Left renal pelvis (tissue), 4 donors: Measurements from ENCODE around the gene SSH3. TPM values are rescaled to one million over a fixed set of nuclear protein-coding genes. Genes with fewer than 3 reads are reported as not detected.

Source experiments
- DNase-seq, 4 donors: peaks; one replicate each; pipeline ENCODE4 v3.0.0-alpha.2; 2013; ENCODE audit warnings: low read depth in 4 of 4, low spot score in 3 of 4
- polyA plus RNA-seq, 4 donors: library from polyadenylated mRNA; unstranded; fragments of 120-200 nt; gene quantifications; one replicate each; pipeline ENCODE4 v1.2.1, GENCODE V29; 2013; ENCODE audit not compliant: insufficient read length in 4 of 4

SSH3 gene
- polyA plus RNA-seq, 4 donors, result 16.6 to 37.2 (median 24.5) TPM

DNA sequence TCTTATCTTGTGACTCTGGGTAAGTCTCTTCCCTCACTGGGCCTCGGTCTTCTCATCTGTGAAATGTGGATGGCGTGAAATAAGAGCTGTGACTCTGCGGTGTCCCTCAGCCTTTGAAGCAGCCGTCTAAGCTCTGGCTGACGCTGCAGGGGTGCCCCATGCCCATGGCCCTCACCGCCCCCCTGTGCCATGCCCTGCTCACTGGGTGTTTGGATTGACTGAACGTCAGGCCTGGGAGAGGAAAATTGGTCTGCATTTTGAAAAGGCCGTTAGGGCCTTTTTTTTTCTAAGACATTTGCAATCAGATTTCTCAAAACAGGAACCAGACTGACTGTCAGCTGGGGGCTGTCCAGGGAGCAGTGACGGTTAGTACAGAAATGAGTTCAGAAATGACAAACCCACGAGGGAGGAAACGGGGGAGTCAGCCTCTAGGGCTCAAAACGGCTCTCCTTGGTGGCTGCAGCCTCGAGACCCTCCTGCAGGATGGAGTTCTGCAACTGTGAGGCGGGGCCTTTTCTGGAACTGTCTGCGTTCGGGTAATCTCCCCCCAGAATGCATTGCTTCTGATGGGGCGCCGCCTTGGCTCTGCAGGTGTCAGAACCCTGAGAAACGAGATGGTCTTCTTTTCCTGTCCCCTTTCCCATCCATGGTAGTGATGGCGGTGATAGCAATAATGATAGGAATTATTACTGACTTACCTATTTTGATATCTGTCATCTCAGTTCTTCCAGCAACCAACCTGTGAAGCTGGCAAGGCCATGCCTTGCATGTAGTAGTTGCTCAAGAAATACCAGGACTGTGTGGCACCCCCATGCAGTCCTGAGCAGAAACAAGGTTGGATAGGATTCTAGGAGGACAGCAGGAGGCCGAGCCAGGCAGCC is 35.0 kb upstream of the SSH3 start:
- DNase-seq, result no peak

DNA sequence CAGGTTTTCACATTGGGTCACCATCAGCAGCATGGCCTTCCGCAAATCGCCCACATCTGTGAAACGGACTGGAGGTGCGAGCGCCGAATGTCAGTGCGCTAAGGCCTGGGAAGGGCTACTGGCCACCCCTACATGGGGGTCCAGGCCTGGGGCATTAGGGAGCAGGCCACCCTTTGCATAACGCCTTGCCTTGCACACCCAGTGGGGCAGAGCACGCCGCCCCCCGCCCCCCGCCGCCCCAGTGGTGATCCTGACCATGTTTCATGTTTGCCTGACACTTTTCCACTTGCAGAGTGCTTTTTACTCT is 34.4 kb upstream of the SSH3 start:
- DNase-seq, result no peak

DNA sequence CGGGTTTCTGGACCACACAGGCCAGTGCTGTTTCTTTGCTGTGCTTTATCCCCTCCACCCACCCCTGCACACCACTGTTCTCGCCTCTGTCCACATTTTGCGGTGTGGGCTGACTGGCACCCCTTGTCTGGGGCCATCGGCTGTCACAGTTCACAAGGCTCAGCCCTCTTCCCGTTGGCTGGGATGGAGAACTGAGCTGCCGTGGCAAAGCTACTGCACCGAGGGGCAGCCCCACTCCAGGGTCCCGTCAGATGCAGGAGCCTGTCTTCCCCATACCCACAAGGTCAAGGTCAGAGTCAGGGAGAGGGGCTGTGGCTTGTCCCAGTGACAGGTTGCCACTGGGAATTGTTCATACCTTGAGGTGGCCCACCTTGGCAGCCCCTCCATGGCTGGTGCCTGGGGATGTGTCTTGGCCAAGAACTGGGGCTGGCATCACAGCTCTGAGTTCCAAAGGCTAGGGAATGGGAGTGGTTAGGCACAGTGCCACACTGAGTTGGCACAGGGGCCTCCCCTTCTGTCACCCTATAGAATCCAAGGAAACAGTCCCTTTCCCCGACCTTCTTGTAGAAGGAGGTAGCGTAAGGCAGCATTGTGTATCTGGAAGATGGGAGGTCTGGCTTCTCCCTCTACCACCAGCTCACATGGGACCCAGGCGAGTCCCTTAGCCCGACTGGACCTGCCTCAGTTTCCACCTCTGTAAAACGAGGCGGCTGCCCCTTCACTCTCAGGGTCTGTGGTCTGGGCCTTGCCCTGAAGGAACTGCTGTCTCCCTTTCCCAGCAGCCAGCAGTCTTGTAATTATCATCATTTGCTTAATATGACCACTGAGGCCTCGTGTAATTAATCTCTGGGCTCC is 33.7 kb upstream of the SSH3 start:
- DNase-seq, result no peak

DNA sequence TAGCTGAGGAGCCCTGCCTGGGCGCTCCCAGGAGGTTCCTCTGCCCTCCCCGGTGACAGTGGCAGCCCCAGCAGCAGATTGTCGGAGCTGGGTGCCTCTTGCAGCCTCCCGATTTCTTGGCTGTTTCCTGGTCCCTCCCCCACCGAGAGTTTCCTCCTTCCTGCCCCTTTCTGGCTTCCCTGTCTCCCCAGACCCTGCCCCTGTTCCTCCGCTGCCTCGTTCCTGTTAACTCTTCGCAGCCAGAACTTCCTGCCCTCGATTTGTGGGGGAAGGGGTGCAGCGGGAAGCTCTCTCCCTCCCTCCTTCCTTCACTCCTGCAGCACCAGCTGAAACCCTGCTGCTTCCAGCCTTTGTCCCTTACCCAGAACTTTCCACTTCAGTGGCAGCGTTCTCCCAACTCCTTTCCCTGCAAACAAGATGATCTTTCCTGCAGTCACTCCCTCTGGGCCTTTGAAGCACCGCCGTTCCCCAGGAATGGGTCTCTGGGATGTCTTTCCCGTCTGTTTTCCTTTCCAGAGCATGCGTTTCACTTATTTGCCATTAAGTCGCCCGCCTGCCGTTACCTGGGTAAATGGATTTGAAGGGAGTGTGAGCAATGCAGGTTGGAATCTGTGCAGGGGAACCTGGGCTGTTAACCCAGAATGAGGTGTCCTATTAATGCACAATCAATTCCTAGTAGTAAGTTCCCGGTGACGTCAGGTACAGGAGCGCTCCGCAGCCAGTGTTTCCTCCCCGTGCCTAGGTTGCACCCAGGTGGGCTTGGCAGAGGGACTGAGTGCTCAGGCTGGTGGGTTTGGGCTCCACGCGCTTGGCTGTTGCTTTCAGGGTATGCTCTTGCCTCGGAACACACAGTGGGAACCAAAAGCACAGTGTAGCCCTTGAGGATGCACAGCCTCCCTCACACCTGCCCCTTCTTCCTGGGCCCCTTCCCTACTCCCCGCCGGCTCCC is 32.8 kb upstream of the SSH3 start:
- DNase-seq, result no peak

DNA sequence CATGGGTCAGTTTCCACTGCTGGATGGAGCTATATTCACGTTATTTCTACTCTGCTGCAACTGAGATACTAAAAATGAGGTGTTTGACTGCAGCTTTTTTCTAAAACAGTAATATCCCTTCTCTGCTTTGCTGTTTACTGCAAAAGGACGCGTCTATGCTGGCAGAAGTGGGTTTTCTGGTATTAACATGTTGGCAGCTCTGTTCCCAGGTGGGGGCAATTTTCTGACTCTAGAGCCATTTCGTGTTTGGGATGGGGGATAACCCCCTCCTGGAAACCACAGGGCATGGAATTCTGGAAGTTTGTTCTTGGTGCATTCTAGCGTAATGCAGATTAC is 32.2 kb upstream of the SSH3 start:
- no peak for DNase-seq

DNA sequence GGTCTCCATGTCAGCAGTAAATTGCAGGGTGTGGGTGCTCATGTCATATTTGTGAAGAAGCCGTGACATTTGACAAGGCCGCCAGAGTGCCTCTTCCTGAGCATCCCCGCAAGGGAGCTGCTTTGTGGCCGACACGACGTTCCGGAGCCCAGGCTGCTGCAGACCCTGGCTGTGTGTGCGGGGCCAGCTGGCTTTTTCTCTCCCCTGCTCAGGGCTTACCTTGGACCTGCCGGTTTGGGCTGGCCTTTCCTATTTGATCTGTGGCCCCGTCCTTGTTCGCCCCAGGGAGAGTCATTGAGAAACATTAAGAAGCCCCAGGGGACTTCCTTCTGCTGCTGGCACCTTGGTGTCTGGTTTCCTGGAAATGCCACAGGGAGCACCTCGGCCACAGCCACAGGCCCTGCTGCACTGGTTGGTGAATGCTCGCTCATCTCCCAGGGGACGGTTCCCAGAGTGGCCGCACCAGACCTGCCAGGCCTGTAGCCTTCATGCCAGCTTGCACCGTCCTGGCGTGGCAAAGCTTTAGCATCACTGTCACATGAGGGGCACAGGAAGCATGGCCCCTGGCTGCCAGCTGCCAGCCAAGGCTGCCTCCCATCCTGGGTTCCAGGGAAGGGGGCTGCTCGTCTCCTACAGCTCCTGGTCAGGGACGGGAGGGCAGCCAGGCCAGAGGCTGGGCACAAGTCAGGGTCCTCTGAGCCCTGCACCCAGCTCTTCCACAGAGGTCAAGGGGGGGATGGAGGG is 31.6 kb upstream of the SSH3 start:
- DNase-seq, result no peak

DNA sequence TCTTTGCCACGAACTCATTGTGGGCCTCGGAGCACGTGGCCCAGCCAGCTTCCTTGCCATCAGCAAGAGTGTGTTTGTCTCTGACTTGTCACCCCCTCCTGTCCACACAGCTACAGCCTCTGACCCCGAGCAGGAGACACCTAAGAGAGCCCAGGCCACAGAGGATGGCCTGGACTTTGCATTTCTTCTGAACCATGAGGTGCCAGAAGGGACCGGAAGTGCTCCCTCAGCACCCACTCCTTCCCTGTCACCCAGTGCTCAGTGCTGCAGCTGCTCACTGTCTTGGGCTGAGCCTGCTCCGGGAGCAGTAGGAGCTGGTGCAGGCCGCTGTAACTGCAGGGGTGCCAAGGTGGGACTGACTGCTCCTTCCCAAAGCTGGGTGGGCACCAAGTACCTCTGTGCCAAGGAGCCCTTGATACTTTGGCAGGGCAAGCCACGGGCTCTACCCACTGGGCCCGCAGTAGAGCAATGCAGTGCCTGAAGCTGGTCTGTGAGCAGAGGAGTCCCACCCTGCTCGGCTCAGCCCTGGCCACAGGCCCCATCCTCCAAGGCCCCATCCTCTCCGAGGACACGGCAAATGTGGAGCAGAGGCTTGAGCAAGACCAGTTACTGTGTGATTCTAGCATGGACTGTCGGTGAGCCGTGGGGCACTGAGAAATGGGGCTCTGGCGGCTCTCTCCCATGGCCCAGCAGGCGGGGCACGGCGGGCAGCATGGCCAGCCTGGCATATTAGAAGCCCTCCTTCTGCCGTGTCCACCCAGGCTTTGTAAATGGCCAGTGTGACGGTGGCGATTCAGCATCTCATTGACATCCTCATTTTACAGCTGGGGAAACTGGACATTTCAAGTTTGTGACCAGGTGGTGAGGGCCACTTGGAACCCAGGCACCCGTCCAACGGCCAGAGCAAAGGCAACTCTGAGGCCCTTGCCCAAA is 30.7 kb upstream of the SSH3 start:
- no peak for DNase-seq

DNA sequence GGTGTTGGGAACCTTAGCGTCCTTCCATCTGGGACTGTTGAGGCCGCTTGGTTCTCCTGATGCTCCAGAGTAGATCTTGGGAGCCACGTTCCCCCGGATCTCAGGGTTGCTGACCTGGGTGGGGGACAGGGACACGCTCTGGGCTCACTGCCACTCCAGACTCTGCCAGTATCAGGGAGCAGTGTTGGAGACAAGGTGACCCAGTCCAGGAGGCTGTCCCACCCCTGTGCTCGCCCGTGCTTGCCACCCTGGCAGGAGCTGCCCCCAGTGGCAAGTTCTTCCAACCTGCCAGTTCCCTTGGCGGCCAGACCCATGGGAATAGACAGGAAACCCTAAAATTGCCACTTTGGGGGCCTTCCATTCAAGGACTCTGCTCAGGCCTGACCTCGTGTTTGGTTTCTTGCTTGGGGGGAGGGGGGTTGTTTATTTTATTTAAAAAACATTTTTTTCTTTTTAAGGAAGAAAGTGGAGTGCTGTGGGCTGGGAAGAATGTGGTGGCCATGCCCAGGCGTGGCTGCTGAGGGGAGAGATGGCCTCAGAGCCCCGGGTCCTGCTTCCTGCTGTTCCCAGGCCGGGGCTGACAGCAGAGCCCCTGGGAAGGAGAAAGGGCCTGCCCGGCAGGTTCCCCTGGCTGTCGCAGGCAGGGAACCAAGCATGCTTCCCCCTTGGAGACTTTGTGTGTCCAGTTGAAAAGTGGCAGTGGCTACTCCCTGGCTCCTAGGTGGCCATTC is 29.9 kb upstream of the SSH3 start:
- DNase-seq, result no peak

DNA sequence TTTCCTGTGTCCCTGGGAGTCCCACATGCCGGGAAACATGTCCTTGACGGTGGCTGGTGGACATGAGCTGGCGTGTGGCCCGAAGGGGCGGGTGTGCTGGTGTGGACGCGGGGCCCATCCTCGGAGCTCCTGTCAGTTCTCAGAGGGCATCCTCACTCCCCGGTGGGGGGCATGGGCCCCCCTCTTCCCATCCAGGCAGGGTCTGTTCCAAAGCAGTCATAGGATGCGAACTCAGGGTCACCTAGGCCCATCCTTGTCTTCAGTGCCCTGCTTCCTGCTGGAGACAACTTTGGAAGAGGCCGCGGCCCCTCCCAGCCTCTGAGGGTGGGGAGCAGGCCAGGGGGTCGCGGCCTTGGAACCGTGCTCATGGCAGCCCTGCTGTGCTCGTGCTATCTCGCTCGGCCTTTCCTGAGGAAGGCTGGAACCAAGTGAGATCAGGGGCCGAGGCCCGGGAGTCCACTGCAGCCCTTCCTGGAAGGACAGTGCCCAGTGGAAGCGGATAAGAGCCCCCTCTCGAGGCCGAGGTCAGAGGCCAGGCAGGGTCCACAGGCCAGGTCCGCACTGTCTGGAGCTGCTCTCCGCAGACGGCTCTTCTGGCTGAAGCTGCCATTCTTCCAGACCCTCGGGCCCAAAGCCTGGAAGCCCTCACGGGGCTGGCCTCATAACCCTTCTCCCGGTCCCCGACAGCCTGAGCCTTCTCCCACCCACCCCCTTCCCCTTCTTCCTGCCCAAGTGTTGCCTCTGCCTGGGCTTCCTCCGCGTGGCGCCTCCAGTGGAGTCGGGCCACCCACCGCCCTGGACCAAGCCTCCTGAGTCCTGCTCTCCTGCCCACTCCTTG is 28.3 kb upstream of the SSH3 start:
- DNase-seq, result no peak

DNA sequence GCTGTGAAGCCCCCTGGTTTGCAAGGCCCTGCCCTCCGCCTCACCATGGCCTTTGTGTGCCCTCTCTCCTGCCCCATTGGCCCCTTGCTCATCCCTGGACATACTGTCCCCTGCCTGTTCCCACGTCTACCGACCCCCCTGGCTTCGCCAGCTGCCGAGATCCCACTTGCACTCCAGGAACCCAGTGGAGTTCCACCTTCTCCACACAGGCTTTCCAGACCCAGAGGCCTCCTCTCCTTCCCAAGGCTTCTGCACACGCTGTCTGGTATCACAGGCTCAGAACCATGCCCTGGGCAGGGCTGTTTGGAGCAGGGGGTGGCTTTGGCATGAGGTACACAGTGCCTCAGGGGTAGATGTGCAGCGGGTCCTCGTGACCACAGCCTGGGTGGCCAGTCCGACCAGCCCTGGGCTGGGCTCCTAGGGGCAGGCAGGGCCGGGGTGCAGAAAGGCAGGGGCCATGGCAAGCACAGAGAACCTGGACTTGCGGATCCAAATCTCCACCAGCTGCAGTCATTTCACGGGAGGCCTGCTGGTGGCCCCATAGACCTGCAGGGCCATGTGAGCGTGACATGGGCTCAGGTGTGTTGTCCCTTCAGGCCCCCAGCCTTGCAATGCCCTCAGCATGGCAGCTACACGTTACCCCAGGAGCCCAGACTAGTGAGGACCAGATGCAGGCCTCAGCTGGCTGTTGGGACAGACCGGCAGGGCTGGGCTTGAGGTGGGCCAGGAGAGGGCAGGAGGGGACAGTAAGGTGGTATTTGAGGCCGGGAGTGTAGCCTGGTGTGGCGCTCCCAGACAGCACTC is 27.5 kb upstream of the SSH3 start:
- DNase-seq, result no peak

DNA sequence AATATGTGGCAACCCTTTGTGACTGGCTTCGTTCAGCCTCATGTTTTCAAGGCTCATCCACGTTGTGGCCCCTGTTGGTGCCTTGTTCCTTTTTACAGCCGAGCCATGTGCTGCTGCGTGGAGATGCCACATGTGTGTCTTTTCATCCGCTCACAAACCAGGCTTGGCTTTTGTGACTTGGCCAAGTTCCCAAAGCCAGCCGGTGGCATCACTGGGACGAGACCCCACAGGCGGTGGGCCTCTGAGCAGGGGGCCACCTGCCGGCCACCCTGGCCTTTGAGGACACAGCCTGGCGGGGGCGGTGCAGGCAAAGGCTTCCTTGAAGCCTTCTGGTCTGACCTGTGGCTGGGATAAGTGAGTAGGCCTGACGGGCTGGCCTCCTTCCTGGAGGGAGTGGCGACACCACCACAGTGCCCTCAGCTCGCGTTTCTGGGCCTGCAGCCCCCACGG is 26.5 kb upstream of the SSH3 start:
- DNase-seq, result no peak

DNA sequence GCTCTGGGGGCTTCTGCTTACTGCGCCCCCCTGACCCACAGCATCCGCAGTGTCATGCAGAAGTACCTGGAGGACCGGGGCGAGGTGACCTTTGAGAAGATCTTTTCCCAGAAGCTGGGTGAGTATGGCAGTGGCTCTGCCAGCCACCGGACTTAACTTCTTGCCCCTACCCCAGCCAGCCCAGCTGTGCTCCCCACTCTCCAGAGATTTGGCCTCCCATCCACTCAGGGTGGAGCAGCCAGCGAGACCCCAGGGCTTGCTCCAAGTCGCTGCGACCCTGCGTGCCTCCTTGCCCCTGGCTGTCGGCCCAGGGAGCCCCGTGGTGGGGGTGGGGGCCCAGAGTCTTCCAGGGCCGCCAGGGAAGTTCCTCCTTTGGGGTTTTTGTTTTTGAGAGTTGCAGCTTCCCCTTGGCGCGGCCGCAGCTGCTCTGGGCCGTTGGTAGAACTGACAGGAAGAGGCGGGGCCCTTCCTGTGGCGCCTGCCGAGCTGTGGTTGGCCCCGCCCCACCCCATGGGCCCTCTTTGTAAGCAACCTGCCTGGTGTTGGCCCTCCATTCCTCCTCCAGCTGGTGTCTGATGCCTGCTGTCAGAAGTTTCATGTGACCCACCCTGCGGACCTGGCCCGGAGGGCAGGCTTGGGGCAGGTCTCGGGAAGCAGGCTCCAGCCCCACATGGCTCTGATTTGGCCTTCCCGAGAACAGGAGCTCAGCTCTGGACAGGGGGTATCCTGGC is 25.9 kb upstream of the SSH3 start:
- DNase-seq, result no peak

DNA sequence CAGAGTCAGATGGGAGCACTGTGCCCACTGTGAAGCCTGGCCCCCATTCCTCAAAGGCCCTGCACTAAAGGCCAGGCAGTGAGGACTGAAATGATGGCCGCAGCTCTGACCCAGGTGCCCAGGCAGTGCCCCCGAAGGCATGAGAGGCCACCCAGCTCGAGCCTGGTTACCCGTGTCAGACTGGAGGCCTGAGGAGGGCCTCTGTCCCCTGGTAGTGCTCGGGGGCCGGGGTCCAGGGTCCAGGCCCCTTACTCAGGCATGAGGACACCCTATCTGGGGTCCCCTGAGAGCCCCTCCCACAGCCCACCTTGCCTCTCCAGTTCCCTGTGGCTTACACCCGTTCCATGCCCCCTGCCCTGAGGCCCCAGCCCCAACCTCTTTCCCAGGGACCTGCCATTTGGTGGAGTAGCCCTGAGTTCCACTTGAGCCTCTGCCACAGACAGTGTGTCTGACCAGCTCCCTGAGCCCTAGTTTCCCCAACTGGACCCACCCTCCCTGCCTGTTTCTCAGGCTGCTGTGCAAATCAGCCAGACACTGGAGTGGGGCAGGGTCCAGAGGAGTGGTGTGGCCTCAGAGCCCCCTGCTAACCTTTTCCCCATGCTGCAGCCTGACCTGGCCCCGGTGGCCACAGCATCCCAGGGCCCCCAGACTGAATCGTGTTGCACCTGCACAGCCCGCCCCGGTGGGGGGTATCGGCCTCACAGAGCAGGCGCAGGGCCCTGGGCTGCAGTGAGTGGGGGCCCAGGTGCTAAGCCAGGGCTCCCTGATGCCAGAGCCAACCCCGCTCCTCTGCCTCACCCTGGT is 25.0 kb upstream of the SSH3 start:
- no peak for DNase-seq

DNA sequence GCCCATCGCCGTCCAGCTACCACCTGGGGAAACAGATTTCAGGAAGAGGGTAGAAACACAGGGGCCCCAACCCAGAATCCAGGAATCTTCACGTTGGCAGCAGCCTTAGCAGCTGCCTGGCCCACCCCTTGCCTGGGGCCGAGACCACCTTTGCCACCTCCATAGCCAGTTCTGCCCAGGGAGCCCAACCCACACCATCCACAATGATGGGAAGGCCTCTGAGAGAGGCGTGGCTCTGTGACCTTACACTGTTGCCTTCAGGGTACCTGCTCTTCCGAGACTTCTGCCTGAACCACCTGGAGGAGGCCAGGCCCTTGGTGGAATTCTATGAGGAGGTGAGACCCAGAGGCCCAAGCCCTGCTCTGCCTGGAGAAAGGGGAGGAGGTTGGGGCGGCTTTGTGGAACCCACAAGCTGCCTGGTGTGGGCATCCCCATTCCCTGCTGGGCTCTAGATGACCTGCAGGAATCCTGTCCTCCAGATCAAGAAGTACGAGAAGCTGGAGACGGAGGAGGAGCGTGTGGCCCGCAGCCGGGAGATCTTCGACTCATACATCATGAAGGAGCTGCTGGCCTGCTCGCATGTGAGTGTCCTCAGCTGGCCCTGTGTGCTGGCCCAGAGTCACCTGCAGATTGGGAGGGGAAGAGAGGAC is 24.3 kb upstream of the SSH3 start:
- DNase-seq, result no peak
